ENCODE measurements around the gene PFKFB4. TPM values are rescaled to one million over a fixed set of nuclear protein-coding genes. Genes with fewer than 3 reads are reported as not detected.

PFKFB4 gene
- total and polyA plus RNA-seq, 2 of the 8 experiments (the other 6 are each of a cell fraction or from before 2014, with no cell fraction given) = 10.7 to 20.1 TPM

DNA sequence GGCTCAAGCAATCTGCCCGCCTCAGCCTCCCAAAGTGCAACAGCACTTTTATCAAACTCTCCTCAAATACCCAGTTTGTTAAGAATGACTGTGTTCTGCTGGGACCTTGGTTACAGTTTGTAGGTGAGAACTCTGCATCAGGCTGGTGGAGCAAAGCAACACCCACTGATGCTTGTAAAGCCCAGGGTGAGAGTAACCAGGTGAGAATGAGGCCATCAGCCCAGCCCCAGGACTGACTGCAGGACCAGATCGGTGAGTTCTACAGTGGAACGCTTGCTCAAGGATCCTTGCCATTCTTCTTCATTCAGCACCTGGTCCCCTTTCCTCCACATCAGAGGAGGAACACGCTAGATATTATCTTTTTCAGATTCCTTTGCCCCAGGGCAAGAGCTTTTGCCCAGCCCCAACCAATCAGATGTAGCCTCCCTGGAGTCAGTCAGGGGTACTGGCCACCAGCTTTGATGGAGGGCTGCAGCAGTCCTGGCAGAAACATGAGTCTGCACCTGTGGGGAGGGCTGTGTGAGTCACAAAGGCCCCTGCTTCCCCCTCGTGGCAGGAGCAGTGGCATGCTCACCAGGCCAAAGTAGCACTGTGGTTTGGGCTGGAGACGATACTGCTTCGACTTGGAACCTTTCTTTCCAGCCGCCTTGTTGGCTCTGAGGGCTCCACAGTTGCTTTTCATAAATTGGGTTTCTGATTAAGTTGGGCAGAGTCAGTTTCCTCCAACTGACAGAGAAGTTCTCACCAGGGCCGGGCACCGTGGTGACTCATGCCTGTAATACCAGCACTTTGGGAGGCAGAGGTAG is 49.1 kb downstream of the PFKFB4 start (continued):
- TF ChIP-seq, protein P1, sequence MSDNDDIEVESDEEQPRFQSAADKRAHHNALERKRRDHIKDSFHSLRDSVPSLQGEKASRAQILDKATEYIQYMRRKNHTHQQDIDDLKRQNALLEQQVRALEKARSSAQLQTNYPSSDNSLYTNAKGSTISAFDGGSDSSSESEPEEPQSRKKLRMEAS (IDR thresholded peaks at IDR 0.05) = peak; percentile 86
- peak; percentile 76 for TF ChIP-seq JUND (IDR thresholded peaks at IDR 0.05; ENCODE audit: low read length)
- TF ChIP-seq SIN3A (conservative IDR thresholded peaks at IDR 0.05 in 1 of 2, IDR thresholded peaks at IDR 0.05 in 1 of 2; ENCODE audit: low read depth in 1 of 2, low read length in 2 of 2) = peak in 1 of 2 experiments; percentile 42; a peak in 1 of 4 replicates
- peak; percentile 26; the same call in 1 of the 2 replicates for TF ChIP-seq GABPA (IDR thresholded peaks at IDR 0.05; ENCODE audit: borderline replicate concordance, insufficient read depth, low read length)
- TF ChIP-seq, protein P2, sequence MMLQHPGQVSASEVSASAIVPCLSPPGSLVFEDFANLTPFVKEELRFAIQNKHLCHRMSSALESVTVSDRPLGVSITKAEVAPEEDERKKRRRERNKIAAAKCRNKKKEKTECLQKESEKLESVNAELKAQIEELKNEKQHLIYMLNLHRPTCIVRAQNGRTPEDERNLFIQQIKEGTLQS (IDR thresholded peaks at IDR 0.05; ENCODE audit: insufficient read depth, low read depth, low read length) = 0 out of 2 replicates have a peak, but pooled peaks have one; percentile 8
- TF ChIP-seq BACH1 (IDR thresholded peaks at IDR 0.05; ENCODE audit: low read length) = peak; percentile 90
- no peak for TF ChIP-seq EGR1 (IDR thresholded peaks at IDR 0.05; ENCODE audit: borderline replicate concordance, low read depth, low read length)

All from H1 (cell line).